HL-60 (cell line): Measurements from ENCODE around the gene EIF4EBP2.

Source experiments
- DNase-seq, 2 experiments: peaks; one replicate each; pipeline ENCODE4 v3.0.0-alpha.2; 2010 to 2020; ENCODE audit warnings: low read depth in 1 of 2, low spot score in 1 of 2
- H3K27ac ChIP-seq: fragments of 250-450 bp; sonication (Bioruptor Pico); replicated peaks from 2 replicates; pipeline ENCODE4 v1.5.1; 2020; ENCODE audit warnings: mild to moderate bottlenecking, moderate library complexity
- H3K27me3 ChIP-seq: fragments of 250-450 bp; sonication (Bioruptor Pico); 2 replicates; pipeline ENCODE4 v1.5.1; 2021; ENCODE audit warnings: mild to moderate bottlenecking, moderate library complexity; ENCODE audit not compliant: insufficient read depth, poor library complexity, severe bottlenecking
- H3K4me3 ChIP-seq: replicated peaks from 2 replicates; pipeline ENCODE4 v1.5.1; 2011; ENCODE audit warnings: mild to moderate bottlenecking, control low read depth, low read length; ENCODE audit not compliant: insufficient read depth
- GABPA ChIP-seq: IDR thresholded peaks from 2 replicates; pipeline ENCODE4 v1.6.1; 2012; ENCODE audit warnings: low read depth
- POLR2AphosphoS5 ChIP-seq: IDR thresholded peaks from 2 replicates; pipeline ENCODE4 v1.6.1; 2012; ENCODE audit warnings: low read depth
- SPI1 ChIP-seq: IDR thresholded peaks from 2 replicates; pipeline ENCODE4 v1.6.1; 2012; ENCODE audit warnings: low read depth, mild to moderate bottlenecking, borderline replicate concordance
- TF ChIP-seq, protein P1 (sequence below): IDR thresholded peaks from one replicate; pipeline ENCODE4 v1.5.1; 2011; ENCODE audit warnings: low read length, control low read depth, inconsistent platforms; ENCODE audit not compliant: insufficient read depth
- TF ChIP-seq, protein P2 (sequence below): IDR thresholded peaks from 2 replicates; pipeline ENCODE4 v1.6.1; 2012; ENCODE audit warnings: low read depth; ENCODE audit not compliant: insufficient replicate concordance

Gene EIF4EBP2

DNA sequence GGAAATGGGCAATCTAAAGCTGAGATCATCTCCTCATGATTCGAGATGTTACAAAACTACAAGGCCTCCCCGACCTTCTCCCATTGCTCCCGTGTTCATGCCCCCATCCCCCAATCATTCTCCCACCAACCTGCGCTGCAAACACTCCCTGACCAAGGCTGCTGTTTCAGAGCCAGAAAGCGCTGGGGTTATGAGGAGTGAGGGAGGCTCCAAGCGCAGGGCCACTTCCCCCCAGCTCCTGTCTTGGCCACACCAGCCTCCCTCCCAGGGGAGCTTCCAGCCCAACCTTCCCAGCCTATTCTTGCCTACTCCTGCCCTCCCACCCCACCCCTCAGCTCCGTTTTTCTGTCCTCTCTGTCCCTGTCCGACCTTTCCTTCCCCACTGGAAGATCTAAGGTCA, 52.2 kb downstream of the EIF4EBP2 start:
- H3K27me3 ChIP-seq: peaks cover 13% of the 10 kb centered on the region
- no peak overlapping the region for H3K27ac ChIP-seq
- DNase-seq: no peak
- TF ChIP-seq, protein P1, sequence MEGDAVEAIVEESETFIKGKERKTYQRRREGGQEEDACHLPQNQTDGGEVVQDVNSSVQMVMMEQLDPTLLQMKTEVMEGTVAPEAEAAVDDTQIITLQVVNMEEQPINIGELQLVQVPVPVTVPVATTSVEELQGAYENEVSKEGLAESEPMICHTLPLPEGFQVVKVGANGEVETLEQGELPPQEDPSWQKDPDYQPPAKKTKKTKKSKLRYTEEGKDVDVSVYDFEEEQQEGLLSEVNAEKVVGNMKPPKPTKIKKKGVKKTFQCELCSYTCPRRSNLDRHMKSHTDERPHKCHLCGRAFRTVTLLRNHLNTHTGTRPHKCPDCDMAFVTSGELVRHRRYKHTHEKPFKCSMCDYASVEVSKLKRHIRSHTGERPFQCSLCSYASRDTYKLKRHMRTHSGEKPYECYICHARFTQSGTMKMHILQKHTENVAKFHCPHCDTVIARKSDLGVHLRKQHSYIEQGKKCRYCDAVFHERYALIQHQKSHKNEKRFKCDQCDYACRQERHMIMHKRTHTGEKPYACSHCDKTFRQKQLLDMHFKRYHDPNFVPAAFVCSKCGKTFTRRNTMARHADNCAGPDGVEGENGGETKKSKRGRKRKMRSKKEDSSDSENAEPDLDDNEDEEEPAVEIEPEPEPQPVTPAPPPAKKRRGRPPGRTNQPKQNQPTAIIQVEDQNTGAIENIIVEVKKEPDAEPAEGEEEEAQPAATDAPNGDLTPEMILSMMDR: no peak
- no peak for TF ChIP-seq POLR2AphosphoS5
- no peak for TF ChIP-seq SPI1
- no peak for TF ChIP-seq GABPA
- TF ChIP-seq, protein P2, sequence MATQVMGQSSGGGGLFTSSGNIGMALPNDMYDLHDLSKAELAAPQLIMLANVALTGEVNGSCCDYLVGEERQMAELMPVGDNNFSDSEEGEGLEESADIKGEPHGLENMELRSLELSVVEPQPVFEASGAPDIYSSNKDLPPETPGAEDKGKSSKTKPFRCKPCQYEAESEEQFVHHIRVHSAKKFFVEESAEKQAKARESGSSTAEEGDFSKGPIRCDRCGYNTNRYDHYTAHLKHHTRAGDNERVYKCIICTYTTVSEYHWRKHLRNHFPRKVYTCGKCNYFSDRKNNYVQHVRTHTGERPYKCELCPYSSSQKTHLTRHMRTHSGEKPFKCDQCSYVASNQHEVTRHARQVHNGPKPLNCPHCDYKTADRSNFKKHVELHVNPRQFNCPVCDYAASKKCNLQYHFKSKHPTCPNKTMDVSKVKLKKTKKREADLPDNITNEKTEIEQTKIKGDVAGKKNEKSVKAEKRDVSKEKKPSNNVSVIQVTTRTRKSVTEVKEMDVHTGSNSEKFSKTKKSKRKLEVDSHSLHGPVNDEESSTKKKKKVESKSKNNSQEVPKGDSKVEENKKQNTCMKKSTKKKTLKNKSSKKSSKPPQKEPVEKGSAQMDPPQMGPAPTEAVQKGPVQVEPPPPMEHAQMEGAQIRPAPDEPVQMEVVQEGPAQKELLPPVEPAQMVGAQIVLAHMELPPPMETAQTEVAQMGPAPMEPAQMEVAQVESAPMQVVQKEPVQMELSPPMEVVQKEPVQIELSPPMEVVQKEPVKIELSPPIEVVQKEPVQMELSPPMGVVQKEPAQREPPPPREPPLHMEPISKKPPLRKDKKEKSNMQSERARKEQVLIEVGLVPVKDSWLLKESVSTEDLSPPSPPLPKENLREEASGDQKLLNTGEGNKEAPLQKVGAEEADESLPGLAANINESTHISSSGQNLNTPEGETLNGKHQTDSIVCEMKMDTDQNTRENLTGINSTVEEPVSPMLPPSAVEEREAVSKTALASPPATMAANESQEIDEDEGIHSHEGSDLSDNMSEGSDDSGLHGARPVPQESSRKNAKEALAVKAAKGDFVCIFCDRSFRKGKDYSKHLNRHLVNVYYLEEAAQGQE: no peak
- H3K4me3 ChIP-seq: no peak overlapping the region

DNA sequence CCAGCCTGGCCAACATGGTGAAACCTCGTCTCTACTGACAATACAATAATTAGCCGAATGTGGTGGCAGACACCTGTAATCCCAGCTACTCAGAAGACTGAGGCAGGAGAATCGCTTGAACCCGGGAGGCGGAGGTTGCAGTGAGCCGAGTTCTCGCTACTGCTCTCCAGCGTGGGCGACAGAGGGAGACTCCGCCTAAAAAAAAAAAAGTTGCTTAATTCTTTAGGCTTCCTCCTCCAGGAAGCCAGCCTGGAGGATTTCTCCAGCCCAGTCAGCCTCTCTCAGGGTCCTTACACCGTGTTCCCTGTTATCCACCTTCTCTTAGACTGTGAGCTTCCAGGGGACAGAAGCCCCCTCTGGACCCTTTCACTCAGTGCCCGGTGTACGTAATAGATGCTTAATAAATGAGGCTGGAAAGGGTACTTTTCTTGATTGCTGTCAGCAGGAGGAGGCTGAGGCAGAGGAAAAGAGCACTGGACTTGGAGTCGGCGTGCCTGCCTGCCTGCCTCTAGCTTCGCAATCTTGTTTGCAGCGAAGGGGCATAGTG, 53.9 kb downstream of the EIF4EBP2 start:
- no peak for TF ChIP-seq GABPA
- TF ChIP-seq, protein P2: no peak
- TF ChIP-seq POLR2AphosphoS5: no peak
- TF ChIP-seq, protein P1: no peak
- no peak for TF ChIP-seq SPI1
- no peak for DNase-seq
- H3K27ac ChIP-seq: no peak overlapping the region
- peaks cover 13% of the 10 kb centered on the region for H3K27me3 ChIP-seq
- H3K4me3 ChIP-seq: no peak overlapping the region

DNA sequence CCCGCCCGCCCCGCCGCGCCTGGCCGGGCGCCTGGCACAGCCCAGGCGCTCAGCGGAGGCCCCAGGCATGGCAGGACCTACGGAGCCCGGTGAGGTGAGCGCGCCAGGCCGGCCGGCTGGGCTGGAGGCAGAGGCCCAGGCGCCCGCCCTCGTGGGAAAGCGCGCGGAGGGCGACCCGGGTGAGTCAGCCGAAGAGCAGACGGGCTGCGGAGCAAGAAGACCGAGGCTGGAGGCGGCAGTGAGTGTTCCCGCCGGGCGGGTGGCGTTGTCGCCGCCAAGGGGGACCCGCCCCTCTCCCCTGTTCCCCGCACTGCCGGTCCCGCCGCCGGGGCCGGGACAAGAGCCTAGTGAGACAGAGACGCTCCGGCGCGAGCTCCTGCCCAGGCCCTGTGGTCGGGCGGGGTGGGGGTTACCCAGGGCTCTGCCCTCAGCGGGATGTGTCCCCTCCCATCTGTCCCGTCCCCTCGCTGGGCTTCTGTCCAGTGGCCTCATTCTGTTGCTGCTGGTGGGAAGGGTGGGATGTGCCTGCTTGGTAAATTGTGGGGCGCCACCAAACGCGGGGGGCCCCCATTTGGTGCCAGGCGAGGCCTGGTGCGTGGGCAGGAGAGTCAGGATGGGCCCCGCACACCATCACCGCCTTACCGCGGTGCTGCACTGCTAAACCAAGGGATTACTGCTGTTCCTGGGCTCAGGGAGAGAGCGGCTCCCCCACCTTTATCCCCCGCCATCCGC, 54.5 kb downstream of the EIF4EBP2 start:
- H3K4me3 ChIP-seq: no peak overlapping the region; the same call in 1 of the 2 replicates
- peak; percentile 27 to 30 for DNase-seq
- no peak overlapping the region for H3K27ac ChIP-seq
- H3K27me3 ChIP-seq: peaks cover 13% of the 10 kb centered on the region
- TF ChIP-seq SPI1 (no peak), POLR2AphosphoS5 (no peak), GABPA (no peak)
- TF ChIP-seq, protein P1: no peak
- TF ChIP-seq, protein P2: no peak
